HCT116 (cell line): Measurements from ENCODE around the gene MTARC2. TPM values are rescaled to one million over a fixed set of nuclear protein-coding genes. Genes with fewer than 3 reads are reported as not detected.

Experiments
- ATAC-seq: fragments of 200-7000 bp; cut with Tn5 transposase; 2 replicates; pipeline ENCODE4 v1.9.1; 2020; ENCODE audit warnings: mild to moderate bottlenecking, moderate library complexity
- BruUV-seq: library from RNA; stranded (reverse); fragments of 400-500 nt; replicated peaks from 2 replicates; lab custom pipeline; 2021; lab: Mats Ljungman, UMichigan
- CTCF ChIA-PET: fragments of 300-600 bp; sonication (Branson Sonifier 250); formaldehyde crosslinking; loops from one replicate; lab custom pipeline; 2021; ENCODE audit warnings: antibody characterized with exemption; lab: Charles Lee
- POLR2A ChIA-PET: fragments of 300-600, 350-600 bp; sonication (Branson Sonifier 250); formaldehyde crosslinking; loops from one replicate; lab custom pipeline; 2021; ENCODE audit warnings: antibody characterized with exemption; lab: Charles Lee
- RAD21 ChIA-PET, 2 experiments: fragments of 300-600 bp; sonication (Branson Sonifier 250); formaldehyde crosslinking; loops; one replicate each; lab custom pipeline; 2023; ENCODE audit warnings: low total read pairs in 2 of 2; ENCODE audit not compliant: uncharacterized antibody in 2 of 2, unreplicated experiment in 2 of 2, low non-redundant PET in 1 of 2; lab: Charles Lee
- DNase-seq: peaks from one replicate; pipeline ENCODE4 v3.0.0-alpha.2; 2010; ENCODE audit warnings: low read depth, low spot score
- H2AFZ ChIP-seq: fragments of 200-600 bp; shearing (Covaris generic), sonication (generic); 2 replicates; pipeline ENCODE4 v1.6.1; 2017; ENCODE audit warnings: low read depth, mixed run types, mixed read lengths, antibody characterized with exemption, low read length; ENCODE audit not compliant: poor library complexity, severe bottlenecking
- H3K27ac ChIP-seq: 2 replicates; pipeline ENCODE4 v1.5.1; 2012; ENCODE audit warnings: low read depth, low read length
- H3K27me3 ChIP-seq: fragments of 200-600 bp; sonication (generic); 2 replicates; pipeline ENCODE4 v1.6.1; 2016; ENCODE audit warnings: mixed run types, low read length, mixed read lengths; ENCODE audit not compliant: insufficient read depth
- H3K36me3 ChIP-seq, 2 experiments: fragments of 200-500 bp in 1 of 2; fragments of 200-600 bp in 1 of 2; sonication (Bioruptor generic) in 1 of 2; sonication (generic) in 1 of 2; 2 replicates each; pipeline versions ENCODE4 v1.5.1 to v1.6.1; 2014 to 2016; ENCODE audit warnings: low read length in 2 of 2, inconsistent platforms in 1 of 2, mixed read lengths in 1 of 2, mixed run types in 1 of 2; ENCODE audit not compliant: insufficient read depth in 2 of 2, control insufficient read depth in 1 of 2
- H3K4me1 ChIP-seq, 2 experiments: fragments of 200-600 bp in 1 of 2; sonication (generic) in 1 of 2; 2 replicates each; pipeline versions ENCODE4 v1.5.1 to v1.6.1; 2012 to 2017; ENCODE audit warnings: low read length in 2 of 2, inconsistent platforms in 1 of 2, mild to moderate bottlenecking in 1 of 2, mixed read lengths in 1 of 2, mixed run types in 1 of 2, moderate library complexity in 1 of 2; ENCODE audit not compliant: insufficient read depth in 2 of 2, control insufficient read depth in 1 of 2
- H3K4me2 ChIP-seq: fragments of 200-600 bp; sonication (generic); 2 replicates; pipeline ENCODE4 v1.6.1; 2017; ENCODE audit warnings: mixed run types, low read length, mixed read lengths
- H3K4me3 ChIP-seq, 2 experiments: fragments of 200-600 bp in 1 of 2; sonication (generic) in 1 of 2; replicated peaks in 1 of 2; 2 replicates each; pipeline ENCODE4 v1.5.1; 2011 to 2016; ENCODE audit warnings: low read length in 2 of 2, control low read depth in 1 of 2, low read depth in 1 of 2, mild to moderate bottlenecking in 1 of 2, mixed read lengths in 1 of 2, mixed run types in 1 of 2
- H3K79me2 ChIP-seq: fragments of 200-600 bp; sonication (generic); 2 replicates; pipeline ENCODE4 v1.6.1; 2017; ENCODE audit warnings: mild to moderate bottlenecking, mixed run types, low read length, moderate library complexity, mixed read lengths; ENCODE audit not compliant: insufficient read depth
- H3K9ac ChIP-seq: fragments of 200-600 bp; sonication (generic); 2 replicates; pipeline ENCODE4 v1.6.1; 2016; ENCODE audit warnings: low read length, mixed read lengths
- H3K9me2 ChIP-seq: fragments of 200-600 bp; sonication (generic), shearing (Covaris generic); 2 replicates; pipeline ENCODE4 v1.6.1; 2017; ENCODE audit warnings: mixed run types, mild to moderate bottlenecking, moderate library complexity; ENCODE audit not compliant: insufficient read depth
- H3K9me3 ChIP-seq, 2 experiments: fragments of 200-500 bp in 1 of 2; fragments of 200-600 bp in 1 of 2; sonication (Bioruptor generic) in 1 of 2; sonication (generic) in 1 of 2; 2 replicates each; pipeline ENCODE4 v1.6.1; 2014 to 2017; ENCODE audit warnings: low read length in 2 of 2, mixed read lengths in 2 of 2, inconsistent platforms in 1 of 2, low read depth in 1 of 2, mild to moderate bottlenecking in 1 of 2, mixed run types in 1 of 2, moderate library complexity in 1 of 2; ENCODE audit not compliant: control insufficient read depth in 1 of 2, insufficient read depth in 1 of 2
- H4K20me1 ChIP-seq: fragments of 200-600 bp; sonication (generic), shearing (Covaris generic); 2 replicates; pipeline ENCODE4 v1.6.1; 2017; ENCODE audit warnings: mixed run types, mild to moderate bottlenecking, moderate library complexity; ENCODE audit not compliant: insufficient read depth
- FOSL1 ChIP-seq: IDR thresholded peaks from 2 replicates; pipeline ENCODE4 v1.6.1; 2012; ENCODE audit warnings: low read depth
- POLR2A ChIP-seq: IDR thresholded peaks from 2 replicates; pipeline ENCODE4 v1.7.0; 2011; ENCODE audit warnings: borderline replicate concordance; ENCODE audit not compliant: insufficient read depth, insufficient read length; ENCODE audit errors: extremely low read depth
- SIN3A ChIP-seq: IDR thresholded peaks from 2 replicates; pipeline ENCODE4 v1.6.1; 2012; ENCODE audit warnings: low read depth
- intact Hi-C: fragments of 100-400 bp; cut with micrococcal nuclease; formaldehyde crosslinking; loops from 2 replicates; pipeline ENCODE4 v1.10.0; 2022
- total RNA-seq: library from RNA; stranded (reverse); gene quantifications from one replicate; pipeline ENCODE4 v1.2.1, GENCODE V29; 2021; ENCODE audit not compliant: unreplicated experiment
- TF ChIP-seq, protein P1 (sequence below): IDR thresholded peaks from 2 replicates; pipeline ENCODE4 v1.6.1; 2012

The MTARC2 gene
- total RNA-seq, 1 experiment from 2014 or later: 16.6 TPM

DNA sequence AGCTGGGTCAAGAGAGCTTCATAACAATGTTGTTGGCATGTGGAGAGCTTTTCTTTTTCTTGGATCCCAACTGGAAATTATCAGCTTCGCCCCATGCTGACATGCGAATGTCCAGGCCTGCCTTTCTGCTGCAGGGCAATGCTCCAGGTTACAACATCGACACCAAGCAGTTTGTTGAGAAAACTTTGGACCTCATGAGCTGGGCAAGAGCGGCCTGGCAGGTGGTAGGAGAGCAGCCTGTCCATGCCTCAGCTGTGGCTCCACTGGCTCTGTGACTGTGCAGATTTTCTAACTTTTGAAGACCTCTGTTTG is 80.0 kb downstream of the MTARC2 start:
- ATAC-seq: no peak
- DNase-seq: no peak
- RAD21 ChIA-PET: no interaction called here
- no peaks in the 10 kb centered on the region for H3K9me3 ChIP-seq
- no peaks in the 10 kb centered on the region for H3K4me1 ChIP-seq
- no peaks in the 10 kb centered on the region for H3K27me3 ChIP-seq
- TF ChIP-seq, protein P1, sequence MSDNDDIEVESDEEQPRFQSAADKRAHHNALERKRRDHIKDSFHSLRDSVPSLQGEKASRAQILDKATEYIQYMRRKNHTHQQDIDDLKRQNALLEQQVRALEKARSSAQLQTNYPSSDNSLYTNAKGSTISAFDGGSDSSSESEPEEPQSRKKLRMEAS: no peak
- TF ChIP-seq SIN3A (no peak), FOSL1 (no peak)
- TF ChIP-seq, all 23 proteins: peak for 0
- no peak overlapping the region for H3K4me2 ChIP-seq
- H4K20me1 ChIP-seq: no peaks in the 10 kb centered on the region
- no peaks in the 10 kb centered on the region for H3K79me2 ChIP-seq
- ChIA-PET CTCF (no interaction called here), POLR2A (no interaction called here)
- H3K36me3 ChIP-seq: no peaks in the 10 kb centered on the region
- no peaks in the 10 kb centered on the region; the same call in 1 of the 2 replicates for H3K9me2 ChIP-seq
- H3K9ac ChIP-seq: no peak overlapping the region
- BruUV-seq: no TSS peak
- no peak overlapping the region for H3K4me3 ChIP-seq
- no peak overlapping the region for H3K27ac ChIP-seq
- no peak overlapping the region for H2AFZ ChIP-seq
- intact Hi-C loops: no loop called here

DNA sequence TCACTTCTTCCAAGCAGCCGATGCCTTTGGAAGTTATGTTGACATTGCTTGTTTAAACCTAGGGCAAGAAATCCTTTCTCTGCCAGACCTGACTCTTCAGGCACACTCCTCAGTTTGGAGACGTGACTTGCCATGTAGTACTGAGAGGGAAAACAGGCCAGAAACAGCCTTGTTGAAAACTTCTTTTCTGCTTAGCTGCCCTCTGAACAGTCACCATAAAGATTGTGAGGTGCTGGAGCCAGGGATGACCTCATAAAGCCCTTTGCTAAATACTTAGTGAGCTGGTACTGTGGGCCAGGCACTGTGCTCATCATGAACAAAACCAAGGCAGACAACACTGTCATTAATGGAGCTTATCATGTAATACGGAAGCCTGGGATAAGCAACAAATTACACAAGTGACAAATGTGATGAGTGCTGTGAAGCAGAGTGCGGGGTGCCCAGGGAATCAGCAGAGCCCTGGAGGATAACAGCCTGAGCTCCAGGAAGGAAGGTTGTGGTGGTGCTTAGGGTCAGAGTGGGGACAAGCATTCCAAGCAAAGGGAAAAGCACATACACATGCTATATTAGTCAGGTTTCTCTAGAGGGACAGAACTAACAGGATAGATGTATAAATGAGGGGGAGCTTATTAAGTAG is 80.9 kb downstream of the MTARC2 start:
- Histone ChIP-seq H3K27ac (no peak overlapping the region), H3K9me2 (no peaks in the 10 kb centered on the region; the same call in 1 of the 2 replicates), H3K36me3 (no peaks in the 10 kb centered on the region), H3K4me2 (no peak overlapping the region), H2AFZ (no peak overlapping the region), H3K79me2 (no peaks in the 10 kb centered on the region), H4K20me1 (no peaks in the 10 kb centered on the region), H3K9ac (no peak overlapping the region), H3K4me3 (no peak overlapping the region), H3K4me1 (no peaks in the 10 kb centered on the region), H3K9me3 (no peaks in the 10 kb centered on the region), H3K27me3 (no peaks in the 10 kb centered on the region)
- POLR2A ChIA-PET: no interaction called here
- CTCF ChIA-PET: no interaction called here
- TF ChIP-seq POLR2A: no peak
- RAD21 ChIA-PET: no interaction called here
- no peak for DNase-seq
- intact Hi-C loops: no loop called here
- no peak for ATAC-seq
- BruUV-seq: no TSS peak
